ENCODE results near the gene SLC16A11. TPM values are rescaled to one million over a fixed set of nuclear protein-coding genes. Genes with fewer than 3 reads are reported as not detected.
A peak's percentile ranks its signal among the peaks of the same experiment; 100 is the strongest.

Gene SLC16A11
- total RNA-seq, 4 donors from 2014 or later = 1.2 to 2.2 TPM; not detected in 2

- TF ChIP-seq CTCF (IDR thresholded peaks at IDR 0.05) = no peak
- no peak for TF ChIP-seq POLR2A (IDR thresholded peaks at IDR 0.05)
- no peak for TF ChIP-seq EP300 (IDR thresholded peaks at IDR 0.05; ENCODE audit: low read depth)
- TF ChIP-seq POLR2AphosphoS5 (IDR thresholded peaks at IDR 0.05) = no peak
- Histone ChIP-seq H3K4me1 (peaks cover 0 to 5% (median 0%) of the 10 kb centered on the region in 4 donors), H3K4me3 (no peak overlapping the region), H3K27me3 (no peaks in the 10 kb centered on the region), H3K27ac (peak overlapping the region in 2 of 4 donors; percentile 4 to 20), H3K36me3 (no peaks in the 10 kb centered on the region), H3K9me3 (no peaks in the 10 kb centered on the region)
- in situ Hi-C loops (cut with MboI; ENCODE audit: low pct_ligation_motif_present in 1 of 4, low pct_unique_long_range_greater_than_20kb in 1 of 4, low sequenced_read_pairs in 3 of 4) (loop anchor here in 3 of 4 donors (25.0 kb wide), 2 partner anchors 258 to 308 kb away; partner anchors contain the start of genes SLC2A4 (in 2 of the 3), YBX2 (in 2 of the 3), ACAP1 (in 1 of the 3) and NEURL4 (in 1 of the 3)), intact Hi-C loops (cut with DNase I; ENCODE audit: low total_unique reads) (no loop called here)
- 82 to 84% methylated on average over 3 of the region's 3 CpGs for WGBS, 2 donors (ENCODE audit: low coverage in 1 of 2)
- no peak for DNase-seq
These were observed 14.8 kb downstream of the SLC16A11 start for GRCh38 chr17:7029096-7029495.

GRCh38 chr17:7027335-7027734 lies 16.6 kb downstream of the SLC16A11 start:
- Histone ChIP-seq H3K27ac (no peak overlapping the region), H3K36me3 (no peaks in the 10 kb centered on the region), H3K9me3 (no peaks in the 10 kb centered on the region), H3K4me1 (peaks cover 0 to 15% (median 13%) of the 10 kb centered on the region in 4 donors), H3K4me3 (no peak overlapping the region), H3K27me3 (peaks cover 10% of the 10 kb centered on the region)
- TF ChIP-seq EP300 (IDR thresholded peaks at IDR 0.05; ENCODE audit: low read depth) (no peak), POLR2A (IDR thresholded peaks at IDR 0.05) (no peak), CTCF (IDR thresholded peaks at IDR 0.05) (no peak), POLR2AphosphoS5 (IDR thresholded peaks at IDR 0.05) (no peak)
- WGBS, 2 donors (ENCODE audit: low coverage in 1 of 2) = 88% methylated on average over 10 of the region's 13 CpGs; no CpG with 5 or more reads in 1 of the 2 donors
- in situ Hi-C loops (cut with MboI; ENCODE audit: low pct_ligation_motif_present in 1 of 4, low pct_unique_long_range_greater_than_20kb in 1 of 4, low sequenced_read_pairs in 3 of 4) = loop anchor here in 3 of 4 donors (25.0 kb wide), 2 partner anchors 260 to 310 kb away; partner anchors contain the start of genes SLC2A4 (in 2 of the 3), YBX2 (in 2 of the 3), ACAP1 (in 1 of the 3) and NEURL4 (in 1 of the 3)
- DNase-seq = no peak
- intact Hi-C loops (cut with DNase I; ENCODE audit: low total_unique reads) = no loop called here

- no peak overlapping the region for H3K27ac ChIP-seq
- H3K4me3 ChIP-seq = no peak overlapping the region
- DNase-seq = no peak
- in situ Hi-C loops (cut with MboI; ENCODE audit: low pct_ligation_motif_present in 1 of 4, low pct_unique_long_range_greater_than_20kb in 1 of 4, low sequenced_read_pairs in 3 of 4) (loop anchor here in 3 of 4 donors (25.0 kb wide), 2 partner anchors 261 to 311 kb away; partner anchors contain the start of genes SLC2A4 (in 2 of the 3), YBX2 (in 2 of the 3), ACAP1 (in 1 of the 3) and NEURL4 (in 1 of the 3)), intact Hi-C loops (cut with DNase I; ENCODE audit: low total_unique reads) (no loop called here)
- no peaks in the 10 kb centered on the region for H3K9me3 ChIP-seq
- WGBS, 2 donors (ENCODE audit: low coverage in 1 of 2) = 96% methylated on average over 29 of the region's 29 CpGs; no CpG with 5 or more reads in 1 of the 2 donors
- no peaks in the 10 kb centered on the region for H3K36me3 ChIP-seq
- H3K4me1 ChIP-seq = peaks cover 2 to 22% (median 21%) of the 10 kb centered on the region in 4 donors
- TF ChIP-seq CTCF (IDR thresholded peaks at IDR 0.05) (no peak), POLR2A (IDR thresholded peaks at IDR 0.05) (no peak), EP300 (IDR thresholded peaks at IDR 0.05; ENCODE audit: low read depth) (no peak), POLR2AphosphoS5 (IDR thresholded peaks at IDR 0.05) (no peak)
- H3K27me3 ChIP-seq = peaks cover 12% of the 10 kb centered on the region
These were observed 17.3 kb downstream of the SLC16A11 start for GRCh38 chr17:7026471-7027115.

GRCh38 chr17:7025245-7025644 lies 18.6 kb downstream of the SLC16A11 start:
- no peaks in the 10 kb centered on the region for H3K36me3 ChIP-seq
- no peak overlapping the region for H3K4me3 ChIP-seq
- in situ Hi-C loops (cut with MboI; ENCODE audit: low pct_ligation_motif_present in 1 of 4, low pct_unique_long_range_greater_than_20kb in 1 of 4, low sequenced_read_pairs in 3 of 4) (loop anchor here in 3 of 4 donors (25.0 kb wide), 2 partner anchors 262 to 312 kb away; partner anchors contain the start of genes SLC2A4 (in 2 of the 3), YBX2 (in 2 of the 3), ACAP1 (in 1 of the 3) and NEURL4 (in 1 of the 3)), intact Hi-C loops (cut with DNase I; ENCODE audit: low total_unique reads) (no loop called here)
- H3K27me3 ChIP-seq = peaks cover 12% of the 10 kb centered on the region
- H3K27ac ChIP-seq = no peak overlapping the region
- H3K4me1 ChIP-seq = peaks cover 8 to 26% (median 24%) of the 10 kb centered on the region in 4 donors
- WGBS, 2 donors (ENCODE audit: low coverage in 1 of 2) = 100% methylated on average over 1 of the region's 1 CpG
- TF ChIP-seq EP300 (IDR thresholded peaks at IDR 0.05; ENCODE audit: low read depth) = no peak
- DNase-seq = no peak
- H3K9me3 ChIP-seq = no peaks in the 10 kb centered on the region
